Karpas-422 (cell line): ENCODE data around the gene DCTN4. TPM values are rescaled to one million over a fixed set of nuclear protein-coding genes. Genes with fewer than 3 reads are reported as not detected.
A peak's percentile ranks its signal among the peaks of the same experiment; 100 is the strongest.

Experiments
- DNase-seq: peaks from one replicate; pipeline ENCODE4 v3.0.0-alpha.2; 2015
- H2AFZ ChIP-seq: fragments of 200-600 bp; sonication (generic); 2 replicates; pipeline ENCODE4 v1.6.1; 2014; ENCODE audit warnings: antibody characterized with exemption, low read length, mixed read lengths
- H3K27ac ChIP-seq: fragments of 200-600 bp; sonication (generic); 2 replicates; pipeline ENCODE4 v1.5.1; 2014; ENCODE audit warnings: mild to moderate bottlenecking, low read length, moderate library complexity
- H3K27me3 ChIP-seq: fragments of 200-600 bp; sonication (generic); 2 replicates; pipeline ENCODE4 v1.6.1; 2014; ENCODE audit warnings: low read length, mixed read lengths
- H3K36me3 ChIP-seq: fragments of 200-600 bp; sonication (generic); 2 replicates; pipeline ENCODE4 v1.6.1; 2014; ENCODE audit warnings: low read length, mixed read lengths; ENCODE audit not compliant: insufficient read depth
- H3K4me1 ChIP-seq: fragments of 200-600 bp; sonication (generic); 2 replicates; pipeline ENCODE4 v1.6.1; 2014; ENCODE audit warnings: mild to moderate bottlenecking, low read length, mixed read lengths
- H3K4me2 ChIP-seq: fragments of 200-600 bp; sonication (generic); 2 replicates; pipeline ENCODE4 v1.6.1; 2014; ENCODE audit warnings: low read length, low read depth, mild to moderate bottlenecking; ENCODE audit not compliant: poor library complexity, severe bottlenecking
- H3K4me3 ChIP-seq: fragments of 200-600 bp; sonication (generic); 2 replicates; pipeline ENCODE4 v1.5.1; 2014; ENCODE audit warnings: mild to moderate bottlenecking, antibody characterized with exemption, low read length, mixed read lengths
- H3K79me2 ChIP-seq: fragments of 200-600 bp; sonication (generic); 2 replicates; pipeline ENCODE4 v1.6.1; 2014; ENCODE audit warnings: mild to moderate bottlenecking, low read length, mixed read lengths
- H3K9ac ChIP-seq: fragments of 200-600 bp; sonication (generic); 2 replicates; pipeline ENCODE4 v1.6.0; 2014; ENCODE audit warnings: low read length
- H3K9me2 ChIP-seq: fragments of 200-600 bp; sonication (generic), shearing (Covaris generic); replicated peaks from 2 replicates; pipeline ENCODE4 v1.6.0; 2014; ENCODE audit warnings: mild to moderate bottlenecking, low read length, moderate library complexity; ENCODE audit not compliant: insufficient read depth
- H3K9me3 ChIP-seq: fragments of 300-700, 200-600 bp; sonication (generic); 2 replicates; pipeline ENCODE4 v1.6.1; 2014; ENCODE audit warnings: low read length, mixed read lengths
- H4K20me1 ChIP-seq: fragments of 200-600 bp; sonication (generic); 2 replicates; pipeline ENCODE4 v1.6.1; 2014; ENCODE audit warnings: mild to moderate bottlenecking, antibody characterized with exemption, low read length, low read depth; ENCODE audit not compliant: insufficient read depth
- total RNA-seq: library from RNA; depleted of rRNA; stranded (reverse); fragments of >200 nt; shearing (Covaris generic); gene quantifications from 2 replicates; pipeline ENCODE4 v1.2.3, GENCODE V29; 2014; ENCODE audit warnings: low replicate concordance

DCTN4 gene
- total RNA-seq, 1 experiment from 2014 or later, result 37.5 TPM

DNA sequence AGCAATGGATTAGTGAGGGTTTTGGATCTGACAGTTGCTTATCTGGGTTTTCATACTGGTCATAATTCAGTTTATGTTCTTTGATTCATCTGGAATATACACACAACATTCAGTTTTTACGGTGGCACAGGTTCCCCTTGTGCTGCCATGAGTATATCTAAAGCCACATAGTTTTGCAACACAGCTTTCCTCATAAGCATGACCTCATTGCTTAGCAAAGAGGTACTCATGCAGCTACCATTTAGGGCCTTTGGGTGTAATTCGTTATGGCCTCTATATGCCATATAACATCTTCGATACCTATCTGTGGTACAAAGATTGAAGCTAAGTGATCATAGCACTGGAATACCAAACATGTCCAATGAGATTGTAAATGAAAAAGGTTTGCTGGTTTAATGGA is 55.1 kb downstream of the DCTN4 start:
- Histone ChIP-seq H4K20me1 (peaks cover 5% of the 10 kb centered on the region; the same call in 1 of the 2 replicates), H2AFZ (no peak overlapping the region), H3K9me2 (no peaks in the 10 kb centered on the region), H3K27me3 (no peaks in the 10 kb centered on the region), H3K9me3 (no peaks in the 10 kb centered on the region), H3K4me1 (peaks cover 18% of the 10 kb centered on the region), H3K79me2 (peaks cover 21% of the 10 kb centered on the region), H3K4me2 (no peak overlapping the region), H3K36me3 (peaks cover 9% of the 10 kb centered on the region; the same call in 1 of the 2 replicates), H3K4me3 (no peak overlapping the region), H3K27ac (no peak overlapping the region), H3K9ac (no peak overlapping the region)
- DNase-seq, result no peak

DNA sequence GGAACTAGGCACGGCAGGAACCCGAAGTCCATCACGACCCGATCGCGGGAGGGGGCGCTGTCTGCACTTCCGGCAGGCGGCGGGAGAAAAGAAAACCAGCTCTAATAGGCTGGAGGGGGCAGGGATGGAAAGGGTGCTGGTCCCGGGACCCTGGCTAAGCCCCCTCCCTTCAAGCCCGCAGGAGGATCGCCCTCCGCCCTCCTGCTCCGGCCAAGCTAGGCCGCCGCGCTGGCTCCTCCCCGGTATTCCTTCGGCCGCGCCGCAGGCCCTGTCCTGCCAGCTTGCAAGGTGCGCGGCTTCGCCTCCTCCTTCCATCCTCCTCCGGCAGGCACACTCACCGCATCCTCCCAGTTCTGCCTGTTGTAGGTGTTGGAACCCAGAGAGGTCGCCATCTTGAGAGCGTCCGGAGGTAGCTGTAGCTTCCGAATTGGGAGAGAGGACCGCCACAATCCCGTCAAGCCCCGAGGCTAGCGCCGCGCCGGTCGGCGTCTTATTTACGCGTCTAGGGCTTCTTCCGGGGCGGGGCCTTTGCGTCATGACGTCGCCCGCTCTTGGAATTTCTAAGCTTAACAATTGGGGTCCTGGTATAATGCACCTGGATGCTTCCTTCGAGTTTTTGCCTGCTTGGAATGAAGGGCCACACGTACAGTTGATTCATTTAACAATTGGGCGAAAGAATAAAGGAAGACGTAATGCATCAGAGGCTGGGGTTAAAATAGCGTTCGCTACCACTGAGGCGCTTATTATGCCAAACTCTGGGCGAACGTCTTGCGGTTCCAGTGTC is 58.0 kb downstream of the DCTN4 start, which contains the start of gene RBM22:
Gene RBM22, minus strand, starts transcription at position 469 of the 784 bp plus-strand sequence. Its CDS starts 77 bp downstream, at position 392.
- DNase-seq, result peak; percentile 96
- peak within 1 kb of the TSS; percentile 100 for H3K9ac ChIP-seq
- H4K20me1 ChIP-seq, result peaks cover 5% of the 10 kb centered on the region; the same call in 1 of the 2 replicates
- peaks cover 29% of the 10 kb centered on the region; the same call in 1 of the 2 replicates for H3K36me3 ChIP-seq
- H3K4me2 ChIP-seq, result peak within 1 kb of the TSS; percentile 92
- no peaks in the 10 kb centered on the region for H3K27me3 ChIP-seq
- H3K27ac ChIP-seq, result peak within 1 kb of the TSS; percentile 76
- no peaks in the 10 kb centered on the region for H3K9me3 ChIP-seq
- peaks cover 25% of the 10 kb centered on the region for H3K79me2 ChIP-seq
- H3K4me1 ChIP-seq, result peaks cover 18% of the 10 kb centered on the region
- H3K4me3 ChIP-seq, result peak within 1 kb of the TSS; percentile 75
- H2AFZ ChIP-seq, result peak within 1 kb of the TSS; percentile 99
- no peaks in the 10 kb centered on the region for H3K9me2 ChIP-seq

DNA sequence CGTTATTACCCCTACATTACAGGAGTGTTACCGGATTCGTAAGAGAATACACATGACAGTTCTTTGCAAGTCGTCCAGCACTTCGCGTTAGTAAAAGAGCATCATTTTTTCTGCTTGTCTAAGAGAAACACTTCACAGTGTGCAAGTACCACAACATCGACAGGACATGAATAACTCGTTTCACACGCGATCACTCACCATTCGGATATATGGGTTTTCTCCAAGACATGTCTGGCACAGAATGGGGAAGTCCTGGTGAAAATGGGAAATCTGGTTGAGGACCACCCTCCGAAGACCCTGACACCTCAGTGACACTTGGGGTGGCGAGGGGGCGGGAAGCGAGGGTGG is 58.6 kb downstream of the DCTN4 start:
- peaks cover 5% of the 10 kb centered on the region; the same call in 1 of the 2 replicates for H4K20me1 ChIP-seq
- no peak overlapping the region for H2AFZ ChIP-seq
- no peaks in the 10 kb centered on the region for H3K9me3 ChIP-seq
- peaks cover 18% of the 10 kb centered on the region for H3K4me1 ChIP-seq
- peaks cover 35% of the 10 kb centered on the region; the same call in 1 of the 2 replicates for H3K36me3 ChIP-seq
- peak overlapping the region; percentile 100 for H3K9ac ChIP-seq
- H3K27me3 ChIP-seq, result no peaks in the 10 kb centered on the region
- H3K4me3 ChIP-seq, result peak overlapping the region; percentile 75
- H3K79me2 ChIP-seq, result peaks cover 25% of the 10 kb centered on the region
- H3K9me2 ChIP-seq, result no peaks in the 10 kb centered on the region
- H3K27ac ChIP-seq, result no peak overlapping the region; the same call in 1 of the 2 replicates
- H3K4me2 ChIP-seq, result peak overlapping the region; percentile 92
- peak; percentile 49 for DNase-seq

DNA sequence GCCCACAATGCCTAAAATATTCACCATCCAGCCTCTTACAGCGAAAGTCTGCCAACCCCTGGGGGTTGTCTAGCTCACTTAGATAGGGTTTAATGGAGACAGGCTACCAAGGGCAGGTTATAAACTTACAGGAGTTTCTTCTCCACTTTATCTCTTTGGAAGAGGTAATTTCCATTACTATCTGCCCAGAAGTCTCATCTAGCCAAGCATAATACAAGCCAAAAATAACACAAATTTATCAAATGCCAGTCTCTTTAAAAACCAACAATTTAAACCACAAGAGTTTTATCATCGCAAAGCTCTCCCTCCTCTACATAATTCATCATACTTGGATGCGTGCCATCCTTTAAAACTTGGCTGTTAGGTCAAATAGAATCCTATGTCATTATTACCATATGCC is 64.2 kb downstream of the DCTN4 start:
- peaks cover 6% of the 10 kb centered on the region for H3K4me1 ChIP-seq
- H3K79me2 ChIP-seq, result peaks cover 13% of the 10 kb centered on the region

DNA sequence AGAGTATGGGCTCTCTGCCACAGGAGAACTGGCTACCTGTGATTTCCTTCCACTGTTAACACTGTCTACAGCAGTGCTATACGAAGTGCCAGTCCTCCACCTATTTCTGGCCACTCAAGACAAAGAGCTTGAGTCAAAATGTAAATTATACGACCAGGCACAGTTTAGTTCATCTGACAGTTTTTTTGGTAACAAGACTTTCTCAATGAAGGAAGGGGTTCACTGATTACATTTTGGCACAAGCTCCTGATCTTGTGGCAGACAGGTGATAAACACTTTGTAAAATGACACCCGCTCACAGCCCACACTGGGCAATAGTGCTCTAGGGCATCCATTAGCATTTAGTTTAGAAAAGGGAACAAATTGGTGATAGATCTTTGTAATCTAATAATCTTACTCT is 66.5 kb downstream of the DCTN4 start:
- Histone ChIP-seq H3K27ac (no peak overlapping the region), H3K9me3 (no peaks in the 10 kb centered on the region), H3K36me3 (peaks cover 53% of the 10 kb centered on the region; the same call in 1 of the 2 replicates), H3K79me2 (no peaks in the 10 kb centered on the region), H4K20me1 (no peaks in the 10 kb centered on the region), H3K9me2 (no peaks in the 10 kb centered on the region), H3K4me3 (no peak overlapping the region), H3K4me2 (no peak overlapping the region), H3K27me3 (no peaks in the 10 kb centered on the region), H3K9ac (no peak overlapping the region), H2AFZ (no peak overlapping the region), H3K4me1 (no peaks in the 10 kb centered on the region)
- DNase-seq, result no peak

More for the DNA sequence above, 64.2 kb downstream of the DCTN4 start:
- H3K4me2 ChIP-seq, result no peak overlapping the region
- H4K20me1 ChIP-seq, result no peaks in the 10 kb centered on the region
- H3K36me3 ChIP-seq, result peaks cover 72% of the 10 kb centered on the region; the same call in 1 of the 2 replicates
- no peak for DNase-seq
- H3K9ac ChIP-seq, result no peak overlapping the region
- H3K4me3 ChIP-seq, result no peak overlapping the region
- H2AFZ ChIP-seq, result no peak overlapping the region
- no peaks in the 10 kb centered on the region for H3K9me2 ChIP-seq
- no peaks in the 10 kb centered on the region for H3K27me3 ChIP-seq
- H3K9me3 ChIP-seq, result no peaks in the 10 kb centered on the region
- H3K27ac ChIP-seq, result no peak overlapping the region

DNA sequence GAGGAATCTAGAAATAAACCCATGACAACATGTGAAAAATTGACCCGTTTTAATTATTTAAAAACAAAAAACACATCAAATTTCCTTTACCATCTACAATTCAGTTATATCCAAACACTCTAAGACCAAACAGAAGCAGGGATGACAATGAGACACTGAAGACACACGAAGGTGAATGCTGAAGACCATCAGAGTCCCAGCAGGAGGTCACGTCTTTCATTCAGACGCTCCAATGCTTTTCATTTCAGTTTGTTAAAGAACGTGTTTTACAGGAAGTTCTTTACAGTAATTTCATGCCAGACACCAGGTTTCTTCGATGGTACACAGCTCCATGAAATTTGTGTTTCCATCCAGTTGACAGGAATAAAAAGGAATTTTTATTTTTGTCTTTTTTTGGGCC is 68.1 kb downstream of the DCTN4 start:
- H3K27ac ChIP-seq, result no peak overlapping the region
- H3K4me3 ChIP-seq, result no peak overlapping the region
- H3K27me3 ChIP-seq, result no peaks in the 10 kb centered on the region
- no peaks in the 10 kb centered on the region for H3K4me1 ChIP-seq
- no peaks in the 10 kb centered on the region for H3K79me2 ChIP-seq
- no peak for DNase-seq
- H3K9me3 ChIP-seq, result no peaks in the 10 kb centered on the region
- H3K4me2 ChIP-seq, result no peak overlapping the region
- peaks cover 43% of the 10 kb centered on the region; the same call in 1 of the 2 replicates for H3K36me3 ChIP-seq
- no peaks in the 10 kb centered on the region for H3K9me2 ChIP-seq
- H4K20me1 ChIP-seq, result no peaks in the 10 kb centered on the region
- H3K9ac ChIP-seq, result no peak overlapping the region
- no peak overlapping the region for H2AFZ ChIP-seq

DNA sequence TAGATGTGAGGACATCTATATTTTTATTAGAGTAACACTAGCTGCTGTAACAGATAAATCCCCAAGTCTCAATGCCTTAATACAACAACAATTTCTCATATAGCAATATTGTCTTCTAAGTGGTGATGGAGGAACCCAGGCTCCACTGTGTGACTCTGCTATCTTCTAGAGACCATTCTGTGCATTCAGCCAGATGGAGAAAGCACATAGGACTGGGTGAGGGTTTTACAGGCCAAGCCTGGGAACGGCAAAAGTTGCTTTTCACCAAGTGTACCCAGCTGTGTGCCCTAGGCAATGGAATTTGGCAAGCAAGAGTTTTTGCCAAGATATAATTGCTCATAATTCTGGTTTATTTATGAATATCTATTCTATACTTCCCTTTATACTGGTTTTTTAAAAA is 69.7 kb downstream of the DCTN4 start:
- Histone ChIP-seq H3K27me3 (no peaks in the 10 kb centered on the region), H3K36me3 (peaks cover 29% of the 10 kb centered on the region; the same call in 1 of the 2 replicates), H3K9me2 (no peaks in the 10 kb centered on the region), H3K4me3 (no peak overlapping the region), H3K4me2 (no peak overlapping the region), H3K79me2 (no peaks in the 10 kb centered on the region), H2AFZ (no peak overlapping the region), H3K4me1 (no peaks in the 10 kb centered on the region), H4K20me1 (no peaks in the 10 kb centered on the region), H3K27ac (no peak overlapping the region), H3K9ac (no peak overlapping the region), H3K9me3 (no peaks in the 10 kb centered on the region)
- DNase-seq, result no peak

DNA sequence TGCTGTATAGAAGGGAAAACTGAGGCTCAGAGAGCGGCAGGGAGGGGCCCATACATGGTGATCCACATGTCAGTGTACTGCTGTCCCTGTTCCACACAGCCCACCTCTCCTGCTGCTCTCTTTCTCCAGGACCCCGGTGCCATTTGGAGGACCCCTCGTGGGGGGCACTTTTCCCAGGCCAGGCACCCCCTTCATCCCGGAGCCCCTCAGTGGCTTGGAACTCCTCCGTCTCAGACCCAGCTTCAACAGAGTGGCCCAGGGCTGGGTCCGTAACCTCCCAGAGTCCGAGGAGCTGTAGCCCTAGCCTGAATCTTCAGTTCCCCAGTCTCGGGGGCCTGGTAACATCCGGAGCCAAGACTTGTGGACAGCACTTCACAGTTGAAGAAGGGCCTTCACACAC is 82.2 kb downstream of the DCTN4 start:
- H3K4me3 ChIP-seq, result no peak overlapping the region
- H3K9me2 ChIP-seq, result no peaks in the 10 kb centered on the region
- H3K9ac ChIP-seq, result no peak overlapping the region
- no peak overlapping the region for H2AFZ ChIP-seq
- no peaks in the 10 kb centered on the region for H3K4me1 ChIP-seq
- no peaks in the 10 kb centered on the region for H3K79me2 ChIP-seq
- no peak overlapping the region for H3K27ac ChIP-seq
- H4K20me1 ChIP-seq, result no peaks in the 10 kb centered on the region
- no peaks in the 10 kb centered on the region for H3K9me3 ChIP-seq
- H3K27me3 ChIP-seq, result no peaks in the 10 kb centered on the region
- no peaks in the 10 kb centered on the region for H3K36me3 ChIP-seq
- H3K4me2 ChIP-seq, result no peak overlapping the region
- no peak for DNase-seq
